HG03095 (cell line): Measurements from ENCODE around the gene CHRNA5.
A peak's percentile ranks its signal among the peaks of the same experiment; 100 is the strongest.
"Not testable (repeated sequence)": the region's sequence is repeated elsewhere in the genome, so short reads cannot be mapped to it uniquely, and the experiment has no call there.

ENCODE experiments used
- ATAC-seq: cut with Tn5 transposase; IDR thresholded peaks from one replicate; pipeline ENCODE4 v1.9.1; 2021; ENCODE audit warnings: moderate library complexity; ENCODE audit not compliant: unreplicated experiment

CHRNA5 gene

DNA sequence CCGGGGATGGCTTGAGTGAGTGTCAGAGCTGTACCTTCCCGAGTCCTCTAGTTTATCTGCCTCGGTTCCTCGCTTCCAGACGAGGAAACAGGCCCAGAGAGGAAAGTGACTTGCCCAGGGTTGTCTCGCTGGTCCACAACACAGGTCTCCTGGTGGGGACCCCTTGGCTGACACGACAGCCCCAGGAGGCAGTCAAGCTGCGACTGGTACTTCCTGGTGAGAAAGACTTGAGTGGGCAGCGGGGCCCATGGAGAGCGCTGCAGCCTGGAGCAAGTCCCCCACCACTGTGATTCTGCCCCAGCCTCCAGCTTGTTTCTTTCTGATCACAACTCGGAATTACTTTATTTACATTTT lies 600 bp upstream of the CHRNA5 start:
- peak; percentile 16 for ATAC-seq

DNA sequence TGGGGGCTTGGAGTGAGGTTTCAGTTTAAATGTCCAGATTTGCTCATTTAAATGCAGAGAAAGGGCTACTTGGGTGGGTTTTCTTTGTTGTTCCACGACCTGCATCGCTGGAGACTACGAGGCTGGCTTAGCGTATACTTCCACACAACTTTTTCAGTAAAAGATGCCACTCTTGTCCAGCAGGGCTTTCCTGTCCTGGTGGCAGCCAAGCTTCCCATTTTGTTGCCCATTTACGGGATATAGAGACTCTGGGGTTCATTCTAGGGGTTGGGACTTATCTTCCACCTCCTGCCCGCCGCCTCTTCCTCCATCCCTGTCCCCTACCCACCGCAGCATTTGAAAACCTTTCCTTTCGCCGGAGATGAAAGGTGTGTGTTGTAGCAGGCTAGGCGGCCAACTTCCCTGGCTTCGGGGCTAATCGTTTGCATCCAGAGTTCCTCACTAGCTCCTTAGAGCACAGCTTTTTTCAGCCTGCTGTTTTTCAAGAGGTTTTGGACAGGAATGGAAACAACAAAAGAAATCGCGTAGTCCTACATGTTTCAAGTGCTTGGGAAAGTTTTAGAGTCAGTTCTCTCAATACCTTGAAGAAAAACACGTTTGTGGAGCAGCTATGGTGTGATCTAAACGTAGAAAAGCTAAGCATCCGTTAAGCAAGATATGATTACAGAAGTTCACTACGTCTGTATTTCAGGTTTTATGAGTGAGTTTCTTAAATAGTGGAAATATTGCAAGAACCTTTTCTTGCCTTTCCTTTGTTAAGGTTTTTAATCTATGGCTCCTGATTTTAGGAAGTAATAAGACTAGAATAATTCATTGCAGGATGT lies 843 bp downstream of the CHRNA5 start:
- ATAC-seq: peak; percentile 9

DNA sequence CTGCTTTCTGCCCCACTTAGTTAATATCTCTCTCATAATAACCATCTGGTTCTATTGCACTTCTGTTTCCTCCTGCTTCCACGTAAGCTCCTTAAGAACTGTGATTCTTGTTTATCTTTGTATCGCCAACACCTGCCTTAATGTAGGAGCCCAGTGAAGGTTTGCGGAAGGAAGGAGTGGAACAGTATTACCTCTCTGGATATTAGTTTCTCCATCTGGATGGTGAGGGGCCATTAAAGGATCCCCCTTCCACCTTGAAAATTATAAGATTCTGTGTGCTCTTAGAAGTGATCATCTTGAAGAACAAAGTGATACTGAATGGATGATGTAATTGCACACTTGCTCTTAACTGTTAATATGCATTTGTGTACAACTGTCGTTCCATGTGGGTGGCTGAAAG lies 2.2 kb downstream of the CHRNA5 start:
- ATAC-seq: no peak

DNA sequence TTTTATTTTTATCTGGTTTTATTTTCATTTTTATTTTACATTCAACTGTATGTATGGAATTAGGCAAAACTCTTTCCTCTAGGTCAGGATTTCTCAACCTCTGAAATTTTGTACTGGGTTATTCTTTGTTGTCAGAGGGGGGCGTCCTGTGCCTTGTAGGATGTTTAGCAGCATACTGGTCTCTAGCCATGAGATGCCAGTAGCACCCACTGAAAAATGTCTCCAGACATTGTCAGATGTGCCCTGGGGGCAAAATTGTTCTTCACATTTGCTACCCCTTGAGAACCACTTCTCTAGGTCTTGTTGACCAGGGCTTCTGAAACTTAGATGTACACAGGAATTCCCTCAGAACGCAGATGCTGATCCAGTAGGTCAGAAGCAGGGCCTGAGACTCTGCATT lies 5.4 kb downstream of the CHRNA5 start:
- ATAC-seq: no peak

DNA sequence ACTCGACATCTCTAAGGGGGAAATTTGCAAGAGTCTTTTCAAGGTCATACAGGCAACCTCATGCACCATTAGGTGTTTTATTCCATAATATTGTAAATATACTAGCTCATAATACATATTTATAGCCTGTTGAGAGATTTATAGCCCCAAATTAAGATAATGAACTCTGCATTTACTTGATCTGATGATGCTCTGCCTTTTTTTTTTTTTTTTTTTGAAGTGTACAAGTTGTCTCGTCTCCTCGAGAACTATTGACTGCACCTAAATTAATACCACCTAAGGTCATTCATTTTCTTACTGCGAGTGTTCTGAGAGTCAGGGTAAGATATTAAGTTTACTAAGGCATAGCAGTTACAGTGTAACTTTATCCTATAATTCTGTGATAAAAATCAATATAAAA lies 6.1 kb downstream of the CHRNA5 start:
- no peak for ATAC-seq

DNA sequence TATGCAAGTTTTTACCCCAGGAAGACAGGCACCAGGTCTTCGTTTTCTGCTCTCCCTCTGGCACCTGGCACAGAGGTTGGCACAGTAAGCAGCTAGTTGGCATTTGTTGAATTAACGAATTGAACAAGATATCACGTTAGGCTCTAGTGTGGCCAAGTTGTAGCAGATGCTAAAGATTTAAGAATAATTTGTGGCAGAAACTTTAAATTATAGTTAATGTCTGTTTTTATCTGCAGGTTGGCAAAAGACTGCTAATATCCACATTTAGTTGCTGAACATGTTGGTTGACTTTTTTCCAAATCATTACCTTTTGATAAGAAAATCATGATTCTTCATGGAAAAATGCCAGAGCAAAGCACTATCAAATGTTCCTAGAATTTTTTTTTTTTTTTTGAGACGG lies 8.1 kb downstream of the CHRNA5 start:
- ATAC-seq: no peak

DNA sequence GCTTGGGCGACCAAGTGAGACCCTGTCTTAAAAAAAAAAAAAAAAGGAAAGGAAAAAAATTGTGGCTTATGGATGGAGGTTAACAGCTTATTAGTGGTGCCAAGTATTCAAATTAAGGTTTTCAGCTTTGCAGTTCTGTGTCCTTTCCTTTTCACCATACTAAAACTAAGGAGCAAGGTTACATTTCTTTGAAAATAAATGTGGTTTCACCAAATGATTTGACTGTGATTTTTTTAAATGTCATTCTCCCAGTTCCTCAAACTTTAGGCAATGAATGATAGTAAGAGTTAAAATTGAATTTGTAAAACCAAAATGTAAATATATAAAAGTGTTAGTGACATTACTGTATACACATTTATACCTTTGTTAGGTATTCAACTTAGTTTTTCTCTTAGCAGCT lies 9.6 kb downstream of the CHRNA5 start:
- ATAC-seq: no peak

DNA sequence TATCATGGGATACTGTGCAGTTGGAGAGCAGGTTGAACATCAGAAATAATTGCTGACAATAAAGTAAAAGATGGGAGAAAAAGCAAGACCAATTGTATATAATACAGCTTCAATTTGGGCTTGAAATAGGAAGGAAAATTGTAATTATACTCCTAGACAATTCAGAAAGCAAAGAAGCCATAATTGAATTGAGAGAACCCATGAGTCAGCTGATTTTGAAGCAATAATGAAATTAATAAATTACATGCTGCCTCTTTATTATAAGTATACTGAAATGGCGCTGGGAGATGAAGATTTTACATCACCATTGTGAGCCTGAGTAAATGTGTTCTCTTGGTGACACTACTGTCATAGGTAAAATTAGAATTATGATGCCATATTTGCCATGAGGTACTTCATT lies 32.3 kb downstream of the CHRNA5 start:
- no peak for ATAC-seq

DNA sequence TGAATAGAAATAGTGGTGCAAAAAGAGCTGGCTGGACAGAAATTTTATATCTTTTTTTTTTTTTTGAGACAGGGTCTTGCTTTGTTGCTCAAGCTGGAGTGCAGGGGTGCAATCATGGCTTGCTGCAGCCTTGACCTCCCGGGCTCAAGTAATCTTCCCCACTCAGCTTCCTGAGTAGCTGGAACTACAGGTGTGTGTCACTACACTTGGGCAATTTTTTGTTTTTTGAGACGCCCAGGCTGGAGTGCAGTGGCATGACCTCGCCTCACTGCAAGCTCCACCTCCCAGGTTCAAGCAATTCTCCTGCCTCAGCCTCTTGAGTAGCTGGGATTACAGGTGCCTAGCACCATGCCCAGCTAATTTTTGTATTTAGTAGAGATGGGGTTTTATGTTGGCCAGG lies 33.0 kb downstream of the CHRNA5 start:
- no peak for ATAC-seq

DNA sequence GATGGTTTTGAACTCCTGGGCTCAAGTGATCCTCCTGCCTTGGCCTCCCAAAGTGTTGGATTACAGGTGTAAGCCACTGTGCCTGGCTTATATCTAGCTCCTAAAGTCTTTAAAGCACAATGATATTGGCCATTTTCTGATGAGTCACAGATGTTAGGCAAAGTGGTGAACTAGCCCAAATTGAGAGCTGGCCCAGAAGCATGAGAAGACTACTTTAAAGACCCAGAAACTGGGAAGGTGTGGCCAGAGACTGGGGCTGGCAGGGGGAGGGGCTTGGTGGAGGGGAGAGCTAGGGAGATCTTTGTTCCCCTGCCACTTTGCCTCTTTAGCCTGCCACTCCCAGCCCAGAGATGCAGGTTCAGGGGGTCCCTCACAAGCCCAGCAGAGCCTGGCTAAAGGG lies 33.9 kb downstream of the CHRNA5 start:
- no peak for ATAC-seq

DNA sequence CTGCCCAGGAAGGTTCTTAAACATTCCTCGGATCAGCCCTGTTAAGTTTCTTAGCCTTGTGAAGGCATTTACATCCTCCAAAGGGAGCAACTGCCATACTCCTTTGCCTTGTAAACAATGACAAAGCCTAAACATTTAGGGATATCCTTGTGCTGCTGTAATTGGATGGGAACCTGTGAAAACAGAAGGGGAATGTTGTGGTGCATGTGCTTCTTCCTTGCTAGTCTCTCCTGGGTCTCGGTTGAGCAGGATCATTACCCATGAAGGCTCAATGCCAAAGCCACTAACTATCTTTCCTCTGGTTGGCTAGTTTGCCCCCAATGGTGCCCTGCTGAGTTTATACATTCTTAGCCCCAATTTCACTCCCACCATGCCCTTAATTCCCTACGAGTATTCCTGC lies 38.1 kb downstream of the CHRNA5 start:
- no peak for ATAC-seq

DNA sequence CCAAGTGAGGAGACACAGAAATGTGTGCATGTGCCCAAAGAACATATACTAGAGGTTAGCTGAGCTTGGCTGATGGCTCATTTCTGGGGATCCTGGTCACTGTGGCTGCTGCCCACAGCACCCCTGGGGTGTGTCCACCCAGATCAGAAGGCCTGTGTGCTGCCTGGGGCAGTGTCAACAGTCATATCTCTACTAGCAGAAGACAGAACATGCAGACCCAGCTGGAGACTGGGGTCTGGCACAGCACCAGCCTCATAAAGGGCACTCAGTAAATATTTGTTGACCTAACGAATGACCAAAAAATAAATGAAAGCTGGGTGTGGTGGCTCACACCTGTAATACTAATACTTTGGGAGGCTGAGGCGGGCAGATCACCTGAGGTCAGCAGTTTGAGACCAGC lies 39.1 kb downstream of the CHRNA5 start:
- ATAC-seq: no peak

DNA sequence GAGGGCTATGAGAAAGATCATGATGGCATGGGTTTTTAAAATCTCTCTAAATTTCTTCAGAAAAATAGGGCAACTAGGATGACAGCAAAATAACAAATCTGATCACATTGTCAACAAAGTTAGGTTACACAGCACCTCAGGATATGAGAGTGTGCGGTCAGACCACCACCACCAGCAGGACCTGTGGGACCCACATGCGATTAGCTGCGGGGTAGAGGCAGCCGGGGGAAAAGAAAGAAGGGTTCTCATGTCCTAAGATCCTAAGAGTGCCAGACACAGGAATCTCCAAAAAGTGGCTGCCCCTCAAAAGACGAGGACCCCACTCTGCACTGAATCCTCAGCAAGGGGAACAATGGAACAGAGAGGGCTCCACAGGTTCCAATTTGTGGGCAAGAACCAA lies 39.9 kb downstream of the CHRNA5 start:
- no peak for ATAC-seq

DNA sequence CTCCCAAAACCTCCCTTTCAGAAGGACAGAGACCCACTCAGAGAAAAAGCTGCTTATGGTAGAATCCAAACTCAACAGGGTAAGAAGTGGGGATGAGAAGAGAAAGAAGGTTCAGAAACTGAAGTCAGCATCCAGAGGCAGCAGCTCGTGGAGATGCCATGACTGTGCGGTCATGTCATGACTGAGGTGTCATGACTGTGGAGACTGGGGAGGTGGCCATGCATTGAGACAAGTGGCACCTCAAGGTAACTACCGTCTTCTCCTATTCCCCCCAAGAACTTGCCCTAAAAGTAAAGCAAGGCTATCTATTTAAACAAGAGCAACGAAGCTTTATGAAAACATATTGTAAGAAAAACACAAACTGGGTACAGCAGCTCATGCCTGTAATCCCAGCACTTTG lies 40.4 kb downstream of the CHRNA5 start:
- ATAC-seq: no peak

DNA sequence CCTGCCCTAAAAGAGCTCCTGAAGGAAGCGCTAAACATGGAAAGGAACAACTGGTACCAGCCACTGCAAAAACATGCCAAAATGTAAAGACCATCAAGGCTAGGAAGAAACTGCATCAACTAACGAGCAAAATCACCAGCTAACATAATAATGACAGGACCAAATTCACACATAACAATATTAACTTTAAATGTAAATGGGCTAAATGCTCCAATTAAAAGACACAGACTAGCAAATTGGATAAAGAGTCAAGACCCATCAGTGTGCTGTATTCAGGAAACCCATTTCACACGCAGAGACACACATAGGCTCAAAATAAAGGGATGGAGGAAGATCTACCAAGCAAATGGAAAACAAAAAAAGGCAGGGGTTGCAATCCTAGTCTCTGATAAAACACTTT lies 44.2 kb downstream of the CHRNA5 start:
- not testable (repeated sequence) for ATAC-seq

DNA sequence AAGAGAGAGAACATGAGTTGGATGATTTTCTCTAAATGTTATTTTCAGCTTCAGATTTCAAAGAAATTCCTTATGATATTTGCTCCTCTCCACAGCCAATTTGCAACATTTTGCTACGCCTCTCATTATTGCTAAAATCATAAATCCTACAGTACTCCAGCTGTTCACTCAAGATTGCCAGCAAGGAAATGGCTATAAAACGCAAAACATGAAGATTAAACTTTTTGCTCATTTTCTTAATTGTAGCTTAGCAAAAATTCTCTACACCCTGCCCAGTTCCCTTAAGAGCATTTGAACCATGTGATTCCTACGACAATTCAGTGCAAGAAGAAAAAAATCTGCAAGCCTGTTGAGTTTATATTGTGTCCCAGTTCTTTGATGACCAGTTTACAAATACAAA lies 48.7 kb downstream of the CHRNA5 start:
- ATAC-seq: no peak

DNA sequence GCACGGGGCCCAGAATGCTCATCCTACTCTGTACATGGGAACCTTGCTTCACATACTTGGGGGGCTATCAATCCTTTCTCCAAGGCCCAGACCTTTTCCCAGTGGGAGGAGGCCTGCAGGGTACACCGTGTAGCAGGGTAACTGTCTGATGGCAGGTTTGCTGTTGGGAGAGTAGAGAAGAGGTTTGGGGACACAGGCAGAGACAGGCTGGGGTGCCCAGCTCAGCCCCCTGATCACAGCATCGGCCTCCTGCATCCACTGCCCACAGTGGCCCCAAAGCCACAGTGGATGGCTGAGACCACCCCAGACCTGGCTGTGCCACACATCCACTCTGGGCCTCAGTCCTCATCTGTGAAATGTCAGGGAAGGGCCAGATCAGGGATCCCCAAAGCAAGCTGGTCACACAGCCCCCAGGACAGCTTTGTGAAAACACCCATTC lies 49.9 kb downstream of the CHRNA5 start:
- no peak for ATAC-seq

DNA sequence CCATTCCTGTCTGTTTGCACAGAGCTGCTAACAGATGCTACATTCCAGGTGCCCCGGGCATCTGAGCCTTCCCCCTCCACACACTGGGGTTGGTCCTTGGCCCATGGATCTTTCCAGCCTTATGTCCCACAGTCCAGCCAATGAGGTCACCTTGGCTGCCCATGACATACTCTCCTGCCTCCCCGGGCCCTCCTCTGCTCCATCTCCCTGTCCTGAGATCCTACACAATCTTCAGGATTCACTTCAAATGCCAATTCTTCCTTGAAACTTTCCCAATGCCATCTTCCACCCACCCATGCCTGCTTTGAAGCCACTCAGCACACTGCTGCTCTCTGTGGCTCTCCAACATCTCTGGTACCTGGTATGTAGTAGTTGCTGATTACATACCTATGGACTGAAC lies 51.2 kb downstream of the CHRNA5 start:
- ATAC-seq: no peak

DNA sequence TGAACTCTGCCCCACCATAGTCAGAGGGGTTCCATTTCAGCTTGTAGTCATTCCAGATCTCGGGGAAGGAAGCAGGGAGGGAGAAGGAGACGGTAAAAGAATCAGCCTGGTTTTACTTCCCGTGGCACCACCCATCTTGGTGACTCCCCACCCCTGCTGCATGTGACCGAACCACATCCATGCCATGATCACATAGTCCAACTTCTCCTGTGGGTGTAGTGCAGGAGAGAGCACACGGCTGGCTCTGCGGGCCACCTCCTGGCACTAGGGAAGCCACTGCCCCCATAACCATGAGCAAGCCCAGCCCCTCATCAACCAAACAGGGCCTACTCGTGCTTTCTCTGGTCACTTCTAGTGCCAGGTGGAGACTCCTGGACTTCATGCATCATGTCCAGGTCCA lies 51.8 kb downstream of the CHRNA5 start:
- no peak for ATAC-seq

DNA sequence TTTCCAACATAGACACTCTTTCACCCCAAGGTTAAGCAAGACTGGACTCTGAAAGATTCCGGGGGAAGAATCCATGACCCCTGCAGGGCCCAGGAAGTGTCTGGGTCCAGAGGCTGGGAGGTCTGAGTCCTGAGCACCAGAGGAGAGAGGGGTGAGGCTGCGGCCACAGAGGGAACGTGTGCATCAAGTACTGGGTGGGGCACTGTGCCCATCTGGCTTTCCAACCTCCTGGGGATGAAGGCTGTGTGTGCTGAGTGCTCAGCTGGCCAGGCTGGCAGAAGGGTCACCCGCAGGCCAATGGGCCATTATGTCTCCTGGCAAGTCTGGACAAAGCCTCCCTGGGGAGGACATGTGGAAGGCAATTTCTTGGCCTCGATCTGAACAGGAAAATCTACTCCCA lies 52.2 kb downstream of the CHRNA5 start:
- ATAC-seq: no peak

DNA sequence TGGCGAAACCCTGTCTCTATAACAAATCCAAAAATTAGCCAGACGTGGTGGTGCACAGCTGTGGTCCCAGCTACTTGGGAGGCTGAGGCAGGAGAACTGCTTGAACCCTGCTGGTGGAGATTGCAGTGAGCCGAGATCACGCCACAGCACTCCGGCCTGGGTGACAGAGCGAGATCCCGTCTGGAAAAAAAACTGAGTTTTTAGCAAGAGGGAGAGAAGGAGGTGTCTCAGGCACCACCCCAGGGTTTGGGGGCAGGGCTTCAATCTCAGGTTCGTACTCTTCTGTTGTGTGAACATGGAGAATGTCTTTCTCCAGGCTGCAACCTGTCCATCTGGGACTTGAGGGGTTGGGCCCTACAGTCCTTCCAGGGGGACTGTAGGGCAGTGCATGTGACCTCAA lies 52.7 kb downstream of the CHRNA5 start:
- no peak for ATAC-seq

DNA sequence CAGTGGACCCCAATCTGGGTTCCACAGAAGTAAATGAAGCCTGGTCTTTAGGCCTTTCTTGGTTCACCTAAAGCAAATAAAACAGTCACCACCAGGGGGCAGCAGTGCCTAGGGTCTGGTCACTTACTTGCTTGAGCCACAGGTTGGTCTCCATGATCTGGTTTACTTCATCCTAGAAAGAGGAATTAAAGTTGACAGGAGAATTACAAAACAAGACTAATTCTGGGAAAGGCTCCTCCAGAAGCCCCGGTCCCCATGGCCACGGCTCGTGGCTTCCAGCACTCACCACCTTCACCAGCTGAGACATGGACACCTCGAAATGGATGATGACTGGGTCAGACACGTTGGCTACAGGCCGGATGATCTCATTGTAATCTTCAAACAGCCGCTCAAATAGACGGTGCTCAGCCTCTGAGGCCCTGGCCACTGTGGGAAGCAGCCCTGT lies 53.2 kb downstream of the CHRNA5 start:
- no peak for ATAC-seq
